Measurements from ENCODE around the gene GJD2. TPM values are rescaled to one million over a fixed set of nuclear protein-coding genes. Genes with fewer than 3 reads are reported as not detected.
A peak's percentile ranks its signal among the peaks of the same experiment; 100 is the strongest.

Gene GJD2
- polyA plus RNA-seq, 3 donors = not detected

DNA sequence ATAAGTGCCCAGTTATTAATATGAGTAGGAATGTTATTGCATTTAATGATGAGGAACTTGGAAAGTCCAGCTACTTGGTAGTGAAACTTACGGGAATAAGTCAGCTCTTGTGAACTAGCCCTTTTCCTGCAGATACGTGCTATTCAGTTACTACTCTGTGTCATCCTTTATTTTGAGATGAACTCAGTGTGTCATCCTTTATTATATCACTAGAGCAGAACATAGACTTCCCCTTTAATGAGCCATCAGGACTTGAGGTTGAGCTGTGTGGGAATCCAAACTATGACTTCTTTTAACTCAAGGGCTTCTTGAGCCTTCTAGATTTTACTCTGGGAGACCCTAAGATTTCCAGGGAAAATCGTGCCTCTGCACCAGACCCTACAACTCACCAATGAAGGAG is 36.9 kb upstream of the GJD2 start:
- Histone ChIP-seq H3K4me2 (replicated peaks; ENCODE audit: extremely low read depth, low read length, poor library complexity, severe bottlenecking) (no peak overlapping the region), H3K36me3 (replicated peaks in 1 of 2; ENCODE audit: control insufficient read depth in 1 of 2, insufficient read depth in 2 of 2, low read length in 2 of 2) (no peaks in the 10 kb centered on the region), H3K9me3 (replicated peaks in 1 of 2; ENCODE audit: control insufficient read depth in 1 of 2, insufficient read depth in 1 of 2, low read length in 2 of 2) (no peaks in the 10 kb centered on the region), H3K27ac (ENCODE audit: low read depth in 1 of 2, low read length in 2 of 2) (no peak overlapping the region), H3K4me1 (ENCODE audit: control insufficient read depth in 1 of 2, insufficient read depth in 2 of 2, low read length in 2 of 2) (no peaks in the 10 kb centered on the region), H3K9ac (ENCODE audit: insufficient read depth, low read length, poor library complexity, severe bottlenecking) (no peak overlapping the region), H2AFZ (ENCODE audit: insufficient read depth, low read depth, low read length, poor library complexity, severe bottlenecking) (no peak overlapping the region), H3K79me2 (ENCODE audit: insufficient read depth, low read length) (no peaks in the 10 kb centered on the region), H3K4me3 (replicated peaks in 1 of 3; ENCODE audit: low read depth in 2 of 3, low read length in 3 of 3) (no peak overlapping the region), H4K20me1 (ENCODE audit: insufficient read depth, low read length) (no peaks in the 10 kb centered on the region), H3K27me3 (ENCODE audit: control insufficient read depth in 2 of 2, insufficient read depth in 2 of 2, low read length in 2 of 2) (peaks cover 18 to 34% of the 10 kb centered on the region in 2 donors)
- no peaks in the 10 kb centered on the region for H3K4me1 Mint-ChIP-seq
- no peak overlapping the region for H3K4me3 Mint-ChIP-seq
- DNase-seq = no peak
- TF ChIP-seq, protein P1, sequence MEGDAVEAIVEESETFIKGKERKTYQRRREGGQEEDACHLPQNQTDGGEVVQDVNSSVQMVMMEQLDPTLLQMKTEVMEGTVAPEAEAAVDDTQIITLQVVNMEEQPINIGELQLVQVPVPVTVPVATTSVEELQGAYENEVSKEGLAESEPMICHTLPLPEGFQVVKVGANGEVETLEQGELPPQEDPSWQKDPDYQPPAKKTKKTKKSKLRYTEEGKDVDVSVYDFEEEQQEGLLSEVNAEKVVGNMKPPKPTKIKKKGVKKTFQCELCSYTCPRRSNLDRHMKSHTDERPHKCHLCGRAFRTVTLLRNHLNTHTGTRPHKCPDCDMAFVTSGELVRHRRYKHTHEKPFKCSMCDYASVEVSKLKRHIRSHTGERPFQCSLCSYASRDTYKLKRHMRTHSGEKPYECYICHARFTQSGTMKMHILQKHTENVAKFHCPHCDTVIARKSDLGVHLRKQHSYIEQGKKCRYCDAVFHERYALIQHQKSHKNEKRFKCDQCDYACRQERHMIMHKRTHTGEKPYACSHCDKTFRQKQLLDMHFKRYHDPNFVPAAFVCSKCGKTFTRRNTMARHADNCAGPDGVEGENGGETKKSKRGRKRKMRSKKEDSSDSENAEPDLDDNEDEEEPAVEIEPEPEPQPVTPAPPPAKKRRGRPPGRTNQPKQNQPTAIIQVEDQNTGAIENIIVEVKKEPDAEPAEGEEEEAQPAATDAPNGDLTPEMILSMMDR (IDR thresholded peaks at IDR 0.05) = no peak
- 60% methylated on average over 1 of the region's 3 CpGs for WGBS (ENCODE audit: insufficient coverage)
- peaks cover 0 to 13% (median 6%) of the 10 kb centered on the region in 7 donors for H3K9me3 Mint-ChIP-seq
- intact Hi-C loops (cut with micrococcal nuclease) = no loop called here
- no peaks in the 10 kb centered on the region for H3K36me3 Mint-ChIP-seq
- peaks cover 37 to 39% (median 38%) of the 10 kb centered on the region in 3 donors for H3K27me3 Mint-ChIP-seq (ENCODE audit: low read depth in 3 of 3)
- no peak overlapping the region for H3K27ac Mint-ChIP-seq

DNA sequence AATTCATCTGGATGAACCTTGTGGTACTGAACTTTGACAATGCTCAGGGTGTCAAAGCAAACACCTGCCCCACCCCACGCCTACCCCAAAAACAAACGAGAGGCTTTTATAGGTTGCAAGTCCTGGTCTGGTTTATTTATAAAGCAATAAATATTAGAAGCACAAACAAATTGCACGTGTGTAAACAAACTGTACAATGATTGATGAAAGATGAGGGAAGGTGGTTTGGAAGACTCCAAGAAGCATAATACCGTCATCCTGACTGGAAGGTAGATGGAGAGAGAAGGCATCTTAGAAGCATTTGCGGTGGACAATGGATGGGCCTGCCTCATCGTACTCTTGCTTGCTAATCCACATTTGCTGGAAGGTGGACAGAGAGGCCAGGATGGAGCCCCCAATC is 35.3 kb upstream of the GJD2 start:
- intact Hi-C loops (cut with micrococcal nuclease) = no loop called here
- H3K27ac ChIP-seq (ENCODE audit: low read depth in 1 of 2, low read length in 2 of 2) = no peak overlapping the region
- no peaks in the 10 kb centered on the region for H3K9me3 ChIP-seq (replicated peaks in 1 of 2; ENCODE audit: control insufficient read depth in 1 of 2, insufficient read depth in 1 of 2, low read length in 2 of 2)
- H4K20me1 ChIP-seq (ENCODE audit: insufficient read depth, low read length) = no peaks in the 10 kb centered on the region
- Mint-ChIP-seq H3K27me3 (ENCODE audit: low read depth in 3 of 3) (peaks cover 24 to 26% (median 25%) of the 10 kb centered on the region in 3 donors), H3K4me1 (no peaks in the 10 kb centered on the region), H3K36me3 (no peaks in the 10 kb centered on the region), H3K4me3 (peak overlapping the region in 1 of 2 donors; percentile 23), H3K27ac (no peak overlapping the region), H3K9me3 (peaks cover 0 to 14% (median 5%) of the 10 kb centered on the region in 7 donors)
- 97% methylated on average over 3 of the region's 6 CpGs for WGBS (ENCODE audit: insufficient coverage)
- H3K79me2 ChIP-seq (ENCODE audit: insufficient read depth, low read length) = no peaks in the 10 kb centered on the region
- no peaks in the 10 kb centered on the region for H3K36me3 ChIP-seq (replicated peaks in 1 of 2; ENCODE audit: control insufficient read depth in 1 of 2, insufficient read depth in 2 of 2, low read length in 2 of 2)
- H3K9ac ChIP-seq (ENCODE audit: insufficient read depth, low read length, poor library complexity, severe bottlenecking) = no peak overlapping the region
- H3K4me2 ChIP-seq (replicated peaks; ENCODE audit: extremely low read depth, low read length, poor library complexity, severe bottlenecking) = no peak overlapping the region
- no peak overlapping the region for H2AFZ ChIP-seq (ENCODE audit: insufficient read depth, low read depth, low read length, poor library complexity, severe bottlenecking)
- no peaks in the 10 kb centered on the region for H3K4me1 ChIP-seq (ENCODE audit: control insufficient read depth in 1 of 2, insufficient read depth in 2 of 2, low read length in 2 of 2)
- TF ChIP-seq, protein P1 (IDR thresholded peaks at IDR 0.05) = no peak
- no peak overlapping the region for H3K4me3 ChIP-seq (replicated peaks in 1 of 3; ENCODE audit: low read depth in 2 of 3, low read length in 3 of 3)
- H3K27me3 ChIP-seq (ENCODE audit: control insufficient read depth in 2 of 2, insufficient read depth in 2 of 2, low read length in 2 of 2) = peaks cover 12 to 19% of the 10 kb centered on the region in 2 donors
- no peak for DNase-seq

Data from CD14-positive monocyte (primary cell).